ENCODE results near the gene PDE7B.

The PDE7B gene

DNA sequence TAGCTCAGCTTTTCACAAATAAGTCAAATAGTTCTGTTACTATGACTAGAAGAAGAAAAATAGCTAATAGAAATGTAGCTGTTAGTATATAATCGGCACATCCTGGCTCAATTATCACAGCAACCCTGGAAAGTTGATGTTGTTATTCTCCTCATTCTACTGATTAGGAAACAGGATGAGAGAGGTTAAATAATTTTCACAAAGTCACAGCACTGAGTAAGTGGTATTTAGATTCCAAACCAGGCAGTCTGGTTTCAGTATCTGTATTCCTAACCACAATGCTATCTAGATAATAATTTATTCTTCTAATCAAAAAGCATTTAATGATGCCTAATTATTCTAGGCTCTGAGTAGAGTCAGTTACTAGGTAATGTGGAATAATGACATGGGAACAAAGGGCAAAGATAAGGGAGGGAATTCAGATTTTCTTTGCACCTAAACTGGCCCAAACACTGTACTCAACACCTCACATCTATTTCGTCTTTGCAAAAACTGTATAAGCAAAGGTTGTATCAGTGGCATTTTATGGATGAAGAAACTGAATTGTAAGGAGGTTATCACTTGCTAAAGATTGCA is 51.3 kb downstream of the PDE7B start:
- WGBS, 2 experiments, result 75% methylated on average over 2 of the region's 2 CpGs; no CpG with 5 or more reads in 1 of the 2 experiments
- Histone ChIP-seq H3K36me3 (ENCODE audit: control insufficient read depth, insufficient read depth, low read length) (no peaks in the 10 kb centered on the region), H3K4me3 (ENCODE audit: insufficient read depth, low read depth, low read length) (no peak overlapping the region), H3K27me3 (ENCODE audit: control insufficient read depth, insufficient read depth, low read length, poor library complexity, severe bottlenecking) (no peaks in the 10 kb centered on the region), H3K4me1 (ENCODE audit: control insufficient read depth, insufficient read depth, low read length) (no peaks in the 10 kb centered on the region), H3K27ac (ENCODE audit: insufficient read depth, low read depth, low read length, poor library complexity, severe bottlenecking) (no peak overlapping the region), H3K9me3 (ENCODE audit: control insufficient read depth, low read length) (no peaks in the 10 kb centered on the region)

DNA sequence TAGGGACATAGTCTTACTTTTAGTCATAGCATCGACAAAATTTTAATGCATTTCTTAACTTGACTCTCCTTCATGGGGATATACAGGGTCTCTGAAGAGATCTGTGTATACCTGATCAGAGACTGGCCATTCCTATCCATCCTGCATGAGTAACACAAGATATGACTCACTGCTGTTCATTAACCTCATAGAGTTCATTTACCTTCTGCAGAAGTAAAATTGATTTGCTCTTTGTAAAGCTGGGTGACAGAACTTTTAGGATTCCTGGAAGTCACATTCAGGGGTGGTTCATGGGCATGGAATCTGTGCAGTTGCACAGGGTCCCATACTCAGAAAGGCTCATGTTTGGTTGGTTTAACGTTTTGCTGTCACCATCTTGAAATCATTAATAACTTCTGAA is 53.2 kb downstream of the PDE7B start:
- 88 to 95% methylated on average over 2 of the region's 2 CpGs for WGBS, 2 experiments
- no peak overlapping the region for H3K4me3 ChIP-seq (ENCODE audit: insufficient read depth, low read depth, low read length)

DNA sequence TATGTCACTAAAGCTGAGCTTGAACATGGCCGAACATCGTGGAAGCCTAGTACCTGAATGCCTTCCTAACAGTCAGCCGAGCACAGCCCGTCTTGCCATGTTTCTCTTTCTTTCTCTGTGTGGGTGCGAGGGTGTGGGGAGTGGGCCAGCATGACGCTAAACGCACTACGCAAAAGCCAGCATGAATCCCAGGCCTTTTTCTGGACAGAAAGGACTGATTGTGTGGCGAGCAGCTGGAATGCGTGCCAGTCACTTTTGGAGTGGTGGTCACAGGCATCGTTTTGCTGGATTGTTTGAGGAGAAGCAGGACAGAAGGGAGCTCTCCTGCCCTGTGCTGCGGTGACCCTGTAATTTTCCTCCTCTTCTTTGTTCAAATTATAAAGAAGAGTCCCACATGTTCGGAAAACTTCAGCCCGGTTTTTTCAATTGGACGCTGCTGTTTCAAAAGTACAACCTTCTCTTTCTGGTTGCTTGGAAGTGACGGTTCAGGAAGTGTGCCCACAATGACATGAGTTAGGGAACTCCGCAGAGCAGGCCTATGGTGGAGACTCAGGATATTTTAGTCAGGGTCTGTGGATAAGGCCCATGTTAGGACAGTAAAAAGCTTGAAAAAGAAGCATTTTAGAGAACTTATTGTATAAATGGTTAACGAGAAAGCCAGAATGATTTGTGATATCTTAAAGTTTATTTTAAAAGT is 54.3 kb downstream of the PDE7B start:
- H3K27me3 ChIP-seq (ENCODE audit: control insufficient read depth, insufficient read depth, low read length, poor library complexity, severe bottlenecking), result no peaks in the 10 kb centered on the region
- 94 to 95% methylated on average over 17 to 18 of the region's 18 CpGs for WGBS, 2 experiments
- H3K27ac ChIP-seq (ENCODE audit: insufficient read depth, low read depth, low read length, poor library complexity, severe bottlenecking), result no peak overlapping the region
- H3K9me3 ChIP-seq (ENCODE audit: control insufficient read depth, low read length), result no peaks in the 10 kb centered on the region
- H3K36me3 ChIP-seq (ENCODE audit: control insufficient read depth, insufficient read depth, low read length), result no peaks in the 10 kb centered on the region
- no peaks in the 10 kb centered on the region for H3K4me1 ChIP-seq (ENCODE audit: control insufficient read depth, insufficient read depth, low read length)
- H3K4me3 ChIP-seq (ENCODE audit: insufficient read depth, low read depth, low read length), result no peak overlapping the region

More for the DNA sequence above, 53.2 kb downstream of the PDE7B start:
- Histone ChIP-seq H3K9me3 (ENCODE audit: control insufficient read depth, low read length) (no peaks in the 10 kb centered on the region), H3K27me3 (ENCODE audit: control insufficient read depth, insufficient read depth, low read length, poor library complexity, severe bottlenecking) (no peaks in the 10 kb centered on the region), H3K36me3 (ENCODE audit: control insufficient read depth, insufficient read depth, low read length) (no peaks in the 10 kb centered on the region), H3K4me1 (ENCODE audit: control insufficient read depth, insufficient read depth, low read length) (no peaks in the 10 kb centered on the region), H3K27ac (ENCODE audit: insufficient read depth, low read depth, low read length, poor library complexity, severe bottlenecking) (no peak overlapping the region)

DNA sequence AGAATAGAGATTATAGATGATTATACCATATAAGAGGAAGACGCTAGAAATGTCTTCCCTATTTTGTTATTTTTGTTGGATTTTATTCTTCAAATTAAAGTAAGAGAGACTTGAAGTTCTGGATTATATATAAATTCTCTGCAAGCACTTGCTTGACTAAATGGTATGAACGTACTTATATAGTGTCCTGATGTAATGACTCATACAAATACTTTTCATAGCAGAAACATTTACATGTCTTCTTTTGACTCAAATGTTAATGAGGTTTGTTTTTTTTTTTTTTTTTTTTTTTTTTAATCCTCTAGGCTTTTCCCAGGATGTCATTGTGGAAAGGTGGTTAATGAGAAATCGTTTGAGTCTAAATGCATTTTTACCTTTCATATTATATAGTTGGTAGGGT is 55.0 kb downstream of the PDE7B start:
- Histone ChIP-seq H3K36me3 (ENCODE audit: control insufficient read depth, insufficient read depth, low read length) (no peaks in the 10 kb centered on the region), H3K27ac (ENCODE audit: insufficient read depth, low read depth, low read length, poor library complexity, severe bottlenecking) (no peak overlapping the region), H3K4me3 (ENCODE audit: insufficient read depth, low read depth, low read length) (no peak overlapping the region), H3K27me3 (ENCODE audit: control insufficient read depth, insufficient read depth, low read length, poor library complexity, severe bottlenecking) (no peaks in the 10 kb centered on the region), H3K4me1 (ENCODE audit: control insufficient read depth, insufficient read depth, low read length) (no peaks in the 10 kb centered on the region), H3K9me3 (ENCODE audit: control insufficient read depth, low read length) (no peaks in the 10 kb centered on the region)
- 90% methylated on average over 2 of the region's 3 CpGs; no CpG with 5 or more reads in 1 of the 2 experiments for WGBS, 2 experiments

DNA sequence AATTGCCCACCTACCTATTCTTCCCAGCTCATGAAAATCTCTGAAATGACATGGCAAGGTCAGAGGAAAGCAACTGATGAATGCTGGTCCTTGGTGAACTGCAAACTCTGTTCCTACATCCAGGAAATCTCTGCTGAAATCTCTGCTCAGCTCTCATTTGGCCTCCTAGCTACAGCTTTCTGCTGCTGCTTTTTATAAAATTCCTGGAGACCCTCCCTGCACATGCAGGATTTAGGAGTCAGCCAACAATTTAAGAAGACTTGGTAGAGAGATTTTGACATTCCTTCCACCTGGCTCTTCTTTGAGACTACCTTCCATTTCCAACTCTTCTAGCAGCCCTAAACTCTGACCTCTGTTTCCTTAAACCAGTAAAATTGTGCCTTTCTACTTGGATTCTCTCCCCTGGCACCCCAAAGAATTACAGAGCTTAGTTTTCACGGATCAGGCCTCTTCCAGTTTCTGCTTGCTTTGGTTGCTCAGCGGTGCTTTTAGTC is 55.5 kb downstream of the PDE7B start:
- no peaks in the 10 kb centered on the region for H3K9me3 ChIP-seq (ENCODE audit: control insufficient read depth, low read length)
- no peaks in the 10 kb centered on the region for H3K27me3 ChIP-seq (ENCODE audit: control insufficient read depth, insufficient read depth, low read length, poor library complexity, severe bottlenecking)
- no peaks in the 10 kb centered on the region for H3K4me1 ChIP-seq (ENCODE audit: control insufficient read depth, insufficient read depth, low read length)
- H3K4me3 ChIP-seq (ENCODE audit: insufficient read depth, low read depth, low read length), result no peak overlapping the region
- H3K27ac ChIP-seq (ENCODE audit: insufficient read depth, low read depth, low read length, poor library complexity, severe bottlenecking), result no peak overlapping the region
- no peaks in the 10 kb centered on the region for H3K36me3 ChIP-seq (ENCODE audit: control insufficient read depth, insufficient read depth, low read length)
- 84 to 100% methylated on average over 1 to 2 of the region's 2 CpGs for WGBS, 2 experiments

DNA sequence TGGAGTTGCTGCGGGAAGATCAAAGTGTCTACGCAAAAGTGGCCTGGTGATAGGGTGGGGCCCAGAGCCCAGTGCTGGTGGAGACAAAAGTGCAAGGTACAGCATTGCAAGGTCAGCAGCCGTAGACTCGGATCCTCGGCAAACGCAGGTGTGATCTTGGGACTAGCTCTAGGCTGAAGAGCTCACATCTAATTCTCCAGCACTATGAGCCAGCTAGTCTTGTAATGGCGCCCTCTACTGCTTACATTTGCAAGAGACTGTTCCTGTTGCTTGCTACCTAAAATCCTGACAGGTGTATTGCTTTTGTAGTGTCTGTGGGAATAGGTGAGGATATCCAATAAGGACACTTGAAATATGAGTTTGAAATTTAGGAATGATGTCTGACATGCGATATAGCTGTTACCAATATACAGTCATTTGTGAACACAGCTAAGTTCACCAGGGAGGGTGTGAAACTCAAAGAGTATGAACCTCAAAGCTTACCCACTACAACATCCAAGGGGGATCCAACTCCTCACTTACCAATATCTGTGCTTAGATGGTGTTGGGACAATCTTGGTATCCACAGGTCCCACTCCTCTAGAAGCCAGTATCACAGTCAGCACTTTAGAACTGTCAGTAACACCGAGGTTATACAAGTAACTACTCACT is 58.4 kb downstream of the PDE7B start:
- H3K4me1 ChIP-seq (ENCODE audit: control insufficient read depth, insufficient read depth, low read length), result no peaks in the 10 kb centered on the region
- no peaks in the 10 kb centered on the region for H3K9me3 ChIP-seq (ENCODE audit: control insufficient read depth, low read length)
- no peaks in the 10 kb centered on the region for H3K27me3 ChIP-seq (ENCODE audit: control insufficient read depth, insufficient read depth, low read length, poor library complexity, severe bottlenecking)
- H3K4me3 ChIP-seq (ENCODE audit: insufficient read depth, low read depth, low read length), result no peak overlapping the region
- H3K27ac ChIP-seq (ENCODE audit: insufficient read depth, low read depth, low read length, poor library complexity, severe bottlenecking), result no peak overlapping the region
- H3K36me3 ChIP-seq (ENCODE audit: control insufficient read depth, insufficient read depth, low read length), result no peaks in the 10 kb centered on the region
- WGBS, 2 experiments, result 52 to 54% methylated on average over 7 to 8 of the region's 9 CpGs

DNA sequence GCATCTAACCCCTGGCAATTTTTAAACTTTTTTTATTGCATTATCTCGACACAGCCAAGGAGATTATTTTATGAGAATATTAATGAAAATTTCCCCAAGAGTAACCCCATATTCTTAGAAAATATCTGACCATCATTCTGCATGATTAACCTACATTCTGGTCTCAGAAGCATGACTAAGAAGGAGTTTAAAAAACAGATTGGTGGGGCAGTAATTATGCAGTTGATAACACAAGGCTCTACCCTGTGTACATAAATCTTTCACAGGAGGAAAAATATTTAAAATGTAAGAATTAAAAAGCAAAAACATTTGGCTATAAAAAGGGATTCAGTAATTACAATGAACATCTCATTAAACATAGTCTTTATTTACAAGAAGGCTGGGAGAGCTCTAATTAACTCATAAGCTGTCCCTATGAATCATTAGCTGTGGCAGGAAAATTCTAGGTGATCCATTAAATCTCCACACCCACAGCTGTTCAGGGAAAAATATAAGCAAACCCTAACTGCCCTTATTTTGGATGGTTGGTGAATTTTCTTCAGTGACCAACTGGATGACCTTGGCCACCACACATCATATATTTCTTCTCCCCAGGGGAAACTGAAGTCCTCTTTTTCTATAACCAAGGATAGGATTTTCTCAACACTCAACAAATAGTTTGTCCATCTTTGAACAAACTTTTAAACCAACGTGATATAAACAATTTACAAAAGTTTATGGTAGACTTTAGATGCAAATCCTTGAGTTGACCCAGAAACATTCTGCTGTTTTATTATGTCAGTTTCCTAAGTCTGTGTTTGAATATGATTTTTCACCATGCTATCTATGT is 59.5 kb downstream of the PDE7B start:
- no peak overlapping the region for H3K4me3 ChIP-seq (ENCODE audit: insufficient read depth, low read depth, low read length)
- WGBS, 2 experiments, result 50 to 86% methylated on average over 1 of the region's 2 CpGs

DNA sequence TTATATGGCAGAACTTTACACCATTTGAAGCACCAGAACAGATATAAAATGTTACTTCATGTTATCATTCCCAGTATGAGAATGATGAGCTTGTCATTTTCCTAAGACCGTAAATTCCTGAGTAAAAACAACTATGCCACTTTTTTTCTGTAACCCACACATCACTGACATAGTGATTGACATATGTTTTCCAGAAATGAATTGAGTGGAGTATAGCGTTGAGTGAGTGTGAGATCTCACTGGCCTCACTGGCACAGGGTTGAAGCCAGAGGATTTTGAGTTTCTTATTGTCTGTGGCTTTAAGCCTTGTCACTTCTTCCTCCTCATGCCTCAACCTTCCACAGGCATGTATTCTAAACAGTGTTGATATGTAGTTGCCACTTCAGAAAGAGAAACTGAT is 62.3 kb downstream of the PDE7B start:
- no peak overlapping the region for H3K4me3 ChIP-seq (ENCODE audit: insufficient read depth, low read depth, low read length)
- 92 to 96% methylated on average over 2 of the region's 2 CpGs for WGBS, 2 experiments
- H3K27ac ChIP-seq (ENCODE audit: insufficient read depth, low read depth, low read length, poor library complexity, severe bottlenecking), result no peak overlapping the region
- H3K4me1 ChIP-seq (ENCODE audit: control insufficient read depth, insufficient read depth, low read length), result no peaks in the 10 kb centered on the region
- no peaks in the 10 kb centered on the region for H3K9me3 ChIP-seq (ENCODE audit: control insufficient read depth, low read length)
- no peaks in the 10 kb centered on the region for H3K36me3 ChIP-seq (ENCODE audit: control insufficient read depth, insufficient read depth, low read length)
- no peaks in the 10 kb centered on the region for H3K27me3 ChIP-seq (ENCODE audit: control insufficient read depth, insufficient read depth, low read length, poor library complexity, severe bottlenecking)

More for the DNA sequence above, 59.5 kb downstream of the PDE7B start:
- no peaks in the 10 kb centered on the region for H3K27me3 ChIP-seq (ENCODE audit: control insufficient read depth, insufficient read depth, low read length, poor library complexity, severe bottlenecking)
- no peaks in the 10 kb centered on the region for H3K4me1 ChIP-seq (ENCODE audit: control insufficient read depth, insufficient read depth, low read length)
- no peak overlapping the region for H3K27ac ChIP-seq (ENCODE audit: insufficient read depth, low read depth, low read length, poor library complexity, severe bottlenecking)
- no peaks in the 10 kb centered on the region for H3K9me3 ChIP-seq (ENCODE audit: control insufficient read depth, low read length)
- H3K36me3 ChIP-seq (ENCODE audit: control insufficient read depth, insufficient read depth, low read length), result no peaks in the 10 kb centered on the region

DNA sequence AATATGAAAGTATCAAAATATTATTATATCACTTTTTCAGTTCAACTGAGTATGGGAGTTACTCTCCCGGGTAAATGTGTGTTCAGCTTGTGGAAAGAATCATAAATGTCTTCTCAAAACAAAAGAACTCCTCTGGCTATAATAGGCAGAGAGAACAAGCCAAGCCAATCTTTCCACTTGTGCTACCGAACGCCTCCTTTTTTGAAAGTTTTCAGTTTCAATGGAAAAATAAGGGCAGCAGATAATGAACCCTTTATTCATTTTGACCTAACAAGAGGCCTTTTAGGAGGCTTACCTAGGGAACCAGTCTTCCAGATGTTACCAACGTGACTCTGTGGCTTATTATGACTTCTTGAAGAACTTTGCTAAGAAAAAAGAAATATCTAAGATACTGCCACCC is 67.5 kb downstream of the PDE7B start:
- Histone ChIP-seq H3K4me3 (ENCODE audit: insufficient read depth, low read depth, low read length) (no peak overlapping the region), H3K9me3 (ENCODE audit: control insufficient read depth, low read length) (no peaks in the 10 kb centered on the region), H3K27ac (ENCODE audit: insufficient read depth, low read depth, low read length, poor library complexity, severe bottlenecking) (no peak overlapping the region), H3K27me3 (ENCODE audit: control insufficient read depth, insufficient read depth, low read length, poor library complexity, severe bottlenecking) (no peaks in the 10 kb centered on the region), H3K36me3 (ENCODE audit: control insufficient read depth, insufficient read depth, low read length) (no peaks in the 10 kb centered on the region), H3K4me1 (ENCODE audit: control insufficient read depth, insufficient read depth, low read length) (no peaks in the 10 kb centered on the region)
- 88 to 97% methylated on average over 2 to 4 of the region's 4 CpGs for WGBS, 2 experiments

DNA sequence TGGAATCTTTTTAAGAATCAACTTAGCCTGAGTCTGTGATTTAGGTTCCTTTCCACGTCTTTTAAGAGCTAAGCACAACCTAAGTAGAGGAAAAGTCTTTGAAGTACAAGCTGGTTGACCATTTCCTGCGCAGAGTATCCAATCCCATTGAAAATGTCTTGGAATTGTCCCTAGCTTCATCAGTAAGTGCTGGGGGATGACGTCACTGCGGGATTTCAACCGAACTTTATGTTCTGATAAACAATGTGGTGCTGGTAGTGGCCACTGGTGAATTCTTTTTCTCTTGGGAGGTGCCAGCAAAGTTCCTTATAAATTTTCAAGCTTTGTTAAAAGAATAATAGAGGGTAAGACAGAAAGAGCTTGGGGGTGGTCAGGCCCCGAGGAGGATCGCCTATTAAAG is 69.2 kb downstream of the PDE7B start:
- Histone ChIP-seq H3K27ac (ENCODE audit: insufficient read depth, low read depth, low read length, poor library complexity, severe bottlenecking) (no peak overlapping the region), H3K4me1 (ENCODE audit: control insufficient read depth, insufficient read depth, low read length) (no peaks in the 10 kb centered on the region), H3K4me3 (ENCODE audit: insufficient read depth, low read depth, low read length) (no peak overlapping the region), H3K9me3 (ENCODE audit: control insufficient read depth, low read length) (no peaks in the 10 kb centered on the region), H3K27me3 (ENCODE audit: control insufficient read depth, insufficient read depth, low read length, poor library complexity, severe bottlenecking) (no peaks in the 10 kb centered on the region), H3K36me3 (ENCODE audit: control insufficient read depth, insufficient read depth, low read length) (no peaks in the 10 kb centered on the region)
- WGBS, 2 experiments, result 95 to 98% methylated on average over 7 of the region's 7 CpGs
